Right lobe of liver (tissue), 4 donors: ENCODE measurements around the gene BACH2.
"Not testable (repeated sequence)": the region's sequence is repeated elsewhere in the genome, so short reads cannot be mapped to it uniquely, and the experiment has no call there.

ENCODE experiments used
- POLR2A ChIP-seq: fragments of 450-650 bp; IDR thresholded peaks from one replicate; pipeline ENCODE4 v1.6.1; 2017; ENCODE audit warnings: antibody characterized with exemption, mild to moderate bottlenecking
- TF ChIP-seq, protein P1 (sequence below), 4 donors: fragments of 200-600 bp in 3 of 4; fragments of 450-650 bp in 1 of 4; IDR thresholded peaks; one replicate each; pipeline versions ENCODE4 v1.5.1 to v1.8.0; 2016 to 2022; ENCODE audit warnings: antibody characterized with exemption in 4 of 4, mild to moderate bottlenecking in 2 of 4
- donor health status: DM: no; HTN: no; CAD: no.
- donor health status: DM: no; HTN: no; CAD: no.
- donor health status: DM: no; HTN: yes; CAD: no.

DNA sequence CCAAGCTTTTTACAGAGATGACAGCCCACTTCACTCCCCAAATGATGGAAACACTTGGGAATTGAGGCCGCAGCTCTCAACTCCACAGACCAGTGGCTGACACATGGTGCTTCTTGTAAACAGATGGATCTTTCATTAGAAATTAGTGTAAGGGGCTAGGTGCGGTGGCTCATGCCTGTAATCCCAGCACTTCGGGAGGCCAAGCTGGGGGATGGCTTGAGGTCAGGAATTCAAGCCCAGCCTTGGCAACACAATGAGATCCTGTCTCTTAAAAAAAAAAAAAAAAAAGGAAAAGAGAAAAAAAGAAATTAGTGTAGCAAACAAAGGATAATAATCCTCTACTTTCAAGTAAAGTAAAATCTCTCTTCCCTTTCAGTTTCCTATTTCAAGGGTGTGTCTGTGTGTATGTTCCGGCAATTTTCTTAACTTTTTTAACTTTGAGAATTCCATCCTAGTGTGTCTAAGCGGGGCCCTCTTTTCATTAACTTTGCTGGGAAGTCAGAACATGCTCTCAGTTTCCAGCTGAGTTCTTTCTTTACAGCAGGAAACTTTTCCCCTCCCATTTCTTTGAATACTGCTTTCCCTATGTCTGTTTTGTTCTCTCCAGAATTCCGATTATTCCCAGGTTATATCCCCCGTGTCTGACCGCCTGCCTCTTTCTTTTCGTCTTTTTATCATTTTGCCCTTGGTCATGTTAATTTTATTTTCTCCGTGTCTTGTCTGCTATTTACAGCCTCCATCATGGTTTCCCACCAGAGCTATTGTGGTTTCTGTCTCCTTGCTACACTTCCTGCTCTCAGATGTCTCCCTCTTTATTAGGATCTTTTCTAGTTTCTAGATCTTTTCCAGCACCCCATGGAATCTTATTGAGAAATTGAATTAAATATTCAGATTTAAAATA, 386.4 kb downstream of the BACH2 start:
- TF ChIP-seq, protein P1, sequence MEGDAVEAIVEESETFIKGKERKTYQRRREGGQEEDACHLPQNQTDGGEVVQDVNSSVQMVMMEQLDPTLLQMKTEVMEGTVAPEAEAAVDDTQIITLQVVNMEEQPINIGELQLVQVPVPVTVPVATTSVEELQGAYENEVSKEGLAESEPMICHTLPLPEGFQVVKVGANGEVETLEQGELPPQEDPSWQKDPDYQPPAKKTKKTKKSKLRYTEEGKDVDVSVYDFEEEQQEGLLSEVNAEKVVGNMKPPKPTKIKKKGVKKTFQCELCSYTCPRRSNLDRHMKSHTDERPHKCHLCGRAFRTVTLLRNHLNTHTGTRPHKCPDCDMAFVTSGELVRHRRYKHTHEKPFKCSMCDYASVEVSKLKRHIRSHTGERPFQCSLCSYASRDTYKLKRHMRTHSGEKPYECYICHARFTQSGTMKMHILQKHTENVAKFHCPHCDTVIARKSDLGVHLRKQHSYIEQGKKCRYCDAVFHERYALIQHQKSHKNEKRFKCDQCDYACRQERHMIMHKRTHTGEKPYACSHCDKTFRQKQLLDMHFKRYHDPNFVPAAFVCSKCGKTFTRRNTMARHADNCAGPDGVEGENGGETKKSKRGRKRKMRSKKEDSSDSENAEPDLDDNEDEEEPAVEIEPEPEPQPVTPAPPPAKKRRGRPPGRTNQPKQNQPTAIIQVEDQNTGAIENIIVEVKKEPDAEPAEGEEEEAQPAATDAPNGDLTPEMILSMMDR (IDR thresholded peaks at IDR 0.05) = not testable (repeated sequence)
- TF ChIP-seq POLR2A = not testable (repeated sequence)
